Hematopoietic multipotent progenitor cell treated with erythropoietin and hydrocortisone succinate and interleukin-3 and kit ligand, for 17 days (in vitro differentiated cells): ENCODE data around the gene SLC66A2.
"Not testable (repeated sequence)": the region's sequence is repeated elsewhere in the genome, so short reads cannot be mapped to it uniquely, and the experiment has no call there.

Source experiments
- DNase-seq: peaks from one replicate; pipeline ENCODE4 v3.0.0-alpha.2; 2015; ENCODE audit warnings: low spot score

The SLC66A2 gene

DNA sequence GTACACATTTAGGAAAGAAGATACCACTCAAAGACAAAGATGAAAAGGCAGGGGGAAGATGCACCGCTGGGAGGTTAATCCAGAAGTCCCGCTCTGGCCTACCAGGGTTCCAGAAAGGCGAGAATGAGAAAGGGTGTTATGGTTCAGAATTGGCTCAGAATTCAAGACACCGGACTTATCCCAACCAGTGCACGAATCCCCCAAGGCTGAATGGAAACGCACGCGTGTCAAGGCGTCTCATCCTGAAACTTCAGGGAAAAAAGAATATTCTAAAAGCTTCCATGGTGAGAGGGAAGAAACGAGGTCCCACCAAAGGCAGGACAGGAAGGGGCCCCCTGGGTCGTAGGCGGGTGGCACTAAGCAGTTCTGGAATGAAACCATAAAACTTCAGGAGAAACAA lies 71.9 kb downstream of the SLC66A2 start:
- no peak for DNase-seq

DNA sequence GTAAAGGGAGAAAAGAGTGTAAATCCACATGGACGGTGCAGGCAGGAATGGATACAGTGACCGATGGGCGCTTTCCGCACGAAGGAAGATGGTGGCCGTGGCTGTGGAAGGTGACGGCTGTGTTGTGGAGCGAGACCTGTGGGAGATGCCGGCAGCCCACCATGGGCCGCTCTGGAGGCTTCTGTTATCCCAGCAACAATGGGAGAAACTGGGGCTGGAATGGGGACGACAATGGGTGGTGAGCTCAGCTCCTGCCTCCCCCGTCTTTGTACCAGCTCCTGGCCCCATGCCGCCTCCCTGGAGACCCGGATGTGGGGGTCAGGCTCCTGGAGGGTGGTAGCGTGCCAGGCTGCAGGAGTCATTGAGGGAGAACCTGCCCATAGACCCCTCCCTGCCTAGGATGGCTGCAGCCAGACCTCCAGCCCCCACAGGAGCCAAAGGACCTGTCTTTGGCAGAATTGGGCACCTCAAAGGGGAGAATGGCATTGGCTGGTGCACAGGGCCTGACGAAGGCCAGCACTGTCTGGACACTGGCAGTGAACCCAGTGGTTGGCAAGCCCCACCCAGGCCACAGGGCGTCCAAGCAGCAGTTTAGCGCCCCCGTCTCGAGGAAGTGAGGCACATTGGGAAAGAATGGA lies 72.6 kb downstream of the SLC66A2 start:
- DNase-seq: no peak

DNA sequence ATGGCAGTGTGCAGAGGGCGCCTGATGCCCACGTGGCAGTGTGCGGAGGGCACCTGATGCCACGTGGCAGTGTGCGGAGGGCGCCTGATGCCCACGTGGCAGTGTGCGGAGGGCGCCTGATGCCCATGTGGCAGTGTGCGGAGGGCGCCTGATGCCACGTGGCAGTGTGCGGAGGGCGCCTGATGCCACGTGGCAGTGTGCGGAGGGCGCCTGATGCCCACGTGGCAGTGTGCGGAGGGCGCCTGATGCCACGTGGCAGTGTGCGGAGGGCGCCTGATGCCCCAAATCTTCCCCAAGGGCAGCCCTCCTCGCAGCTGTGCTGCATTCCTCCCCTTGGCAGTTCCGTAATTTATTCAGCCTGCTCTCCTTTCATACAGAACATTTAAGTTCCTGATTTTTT lies 73.2 kb downstream of the SLC66A2 start:
- DNase-seq: not testable (repeated sequence)

DNA sequence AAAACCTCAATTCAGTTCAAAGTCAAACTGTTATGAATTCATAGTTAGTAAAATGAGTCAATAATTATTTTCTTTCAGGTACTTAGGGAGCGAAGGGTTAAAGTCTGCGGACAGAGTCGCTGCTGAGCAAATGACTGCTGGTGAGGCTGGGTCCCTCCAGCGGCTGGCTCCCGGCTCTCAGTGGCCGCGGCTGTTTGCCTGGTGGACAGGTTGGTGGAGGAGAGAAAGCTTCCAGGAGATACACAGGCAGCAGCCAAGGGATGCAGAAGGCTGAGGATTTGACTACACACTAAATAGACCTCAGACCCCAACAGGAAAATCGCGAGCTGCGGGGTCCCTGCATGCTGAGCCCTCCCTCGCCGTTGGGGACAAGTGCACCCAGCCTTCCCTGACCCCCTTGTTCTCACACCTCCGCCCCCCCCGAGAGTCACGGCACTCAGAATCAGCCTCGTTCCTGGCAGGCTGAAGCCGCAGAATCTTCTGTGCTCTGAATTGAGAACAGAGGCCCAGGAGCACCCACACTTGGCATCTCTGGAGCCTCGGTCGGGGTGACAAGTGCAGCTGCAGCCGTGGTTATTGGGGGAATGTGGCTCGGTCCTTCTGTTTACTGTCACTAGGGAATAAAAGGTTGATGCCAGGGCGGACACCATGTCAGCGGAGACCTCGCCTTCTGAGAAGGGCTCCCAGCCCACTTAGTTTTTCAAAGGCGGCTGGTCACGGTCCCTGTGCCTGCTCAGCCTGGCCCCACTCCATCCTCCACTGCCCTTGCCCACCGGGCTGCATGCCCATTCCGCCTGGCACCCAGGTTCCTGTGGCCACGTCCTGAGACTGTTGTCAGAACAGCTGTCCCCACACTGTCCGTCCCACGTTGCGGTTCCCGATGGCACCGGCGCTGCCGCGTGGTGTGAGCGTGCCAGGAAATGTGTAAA lies 74.0 kb downstream of the SLC66A2 start:
- DNase-seq: no peak

DNA sequence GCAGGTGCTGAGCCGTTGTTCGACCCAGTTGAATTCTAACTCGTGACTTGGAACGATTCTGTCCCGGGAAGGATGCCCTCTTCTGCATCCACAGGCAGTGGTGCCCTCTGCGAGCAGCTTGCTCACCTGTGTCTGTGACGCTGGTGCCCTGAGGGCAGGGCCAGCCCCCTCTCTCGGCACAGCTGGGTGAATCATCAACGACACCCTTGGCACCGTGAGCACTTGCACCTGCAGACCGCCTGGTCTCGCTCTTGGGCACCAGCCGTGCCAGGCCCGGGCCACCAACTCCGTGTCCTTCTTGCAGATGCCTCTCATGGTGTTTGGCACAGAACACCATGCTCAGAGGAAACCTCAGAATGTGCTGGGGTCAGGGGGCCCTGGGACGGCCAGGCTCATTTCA lies 75.0 kb downstream of the SLC66A2 start:
- no peak for DNase-seq

DNA sequence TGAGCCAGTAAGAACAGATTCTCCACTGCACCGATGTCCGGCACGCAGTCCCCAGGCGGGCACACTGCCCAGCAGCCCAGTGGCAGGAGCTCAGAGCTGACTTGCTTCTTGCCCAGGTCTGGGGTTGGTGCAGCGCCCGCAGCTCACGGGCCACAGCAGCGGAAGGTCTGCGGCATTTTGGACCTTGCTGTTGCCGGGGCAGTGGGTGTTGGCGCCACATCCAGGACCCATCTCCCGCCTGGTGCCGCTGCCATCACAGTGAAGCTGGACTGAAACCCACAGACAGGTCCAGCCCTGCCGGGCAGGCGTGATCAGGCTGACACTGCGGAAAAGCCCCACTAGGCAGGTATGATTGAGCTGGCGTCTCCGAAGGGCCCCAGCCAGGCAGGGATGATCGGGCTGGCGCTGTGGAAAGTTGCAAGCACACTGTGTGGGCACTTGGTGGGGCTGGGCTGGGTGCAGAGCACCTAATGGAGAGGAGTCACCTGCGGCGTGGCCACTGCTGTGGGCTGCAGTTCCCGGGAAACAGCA lies 75.5 kb downstream of the SLC66A2 start:
- no peak for DNase-seq

DNA sequence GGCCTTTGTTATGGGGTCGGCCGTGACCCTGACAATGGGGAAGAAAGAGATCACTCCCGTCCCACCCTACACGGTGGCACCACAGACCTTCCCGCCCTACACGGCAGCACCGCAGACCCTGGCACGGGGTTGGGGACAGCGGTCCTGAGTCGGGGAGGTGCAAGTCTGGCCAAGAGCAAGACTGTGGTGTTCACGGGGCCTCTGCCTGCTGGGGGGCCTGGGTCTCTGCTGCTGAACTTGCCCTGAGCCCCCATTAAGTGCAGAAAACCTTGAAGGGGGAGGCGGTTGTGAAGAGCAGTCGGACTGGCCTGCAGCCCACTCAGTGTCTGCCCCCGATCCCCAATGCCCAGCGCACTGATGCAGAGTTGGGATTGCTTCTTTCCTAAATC lies 75.9 kb downstream of the SLC66A2 start:
- no peak for DNase-seq

DNA sequence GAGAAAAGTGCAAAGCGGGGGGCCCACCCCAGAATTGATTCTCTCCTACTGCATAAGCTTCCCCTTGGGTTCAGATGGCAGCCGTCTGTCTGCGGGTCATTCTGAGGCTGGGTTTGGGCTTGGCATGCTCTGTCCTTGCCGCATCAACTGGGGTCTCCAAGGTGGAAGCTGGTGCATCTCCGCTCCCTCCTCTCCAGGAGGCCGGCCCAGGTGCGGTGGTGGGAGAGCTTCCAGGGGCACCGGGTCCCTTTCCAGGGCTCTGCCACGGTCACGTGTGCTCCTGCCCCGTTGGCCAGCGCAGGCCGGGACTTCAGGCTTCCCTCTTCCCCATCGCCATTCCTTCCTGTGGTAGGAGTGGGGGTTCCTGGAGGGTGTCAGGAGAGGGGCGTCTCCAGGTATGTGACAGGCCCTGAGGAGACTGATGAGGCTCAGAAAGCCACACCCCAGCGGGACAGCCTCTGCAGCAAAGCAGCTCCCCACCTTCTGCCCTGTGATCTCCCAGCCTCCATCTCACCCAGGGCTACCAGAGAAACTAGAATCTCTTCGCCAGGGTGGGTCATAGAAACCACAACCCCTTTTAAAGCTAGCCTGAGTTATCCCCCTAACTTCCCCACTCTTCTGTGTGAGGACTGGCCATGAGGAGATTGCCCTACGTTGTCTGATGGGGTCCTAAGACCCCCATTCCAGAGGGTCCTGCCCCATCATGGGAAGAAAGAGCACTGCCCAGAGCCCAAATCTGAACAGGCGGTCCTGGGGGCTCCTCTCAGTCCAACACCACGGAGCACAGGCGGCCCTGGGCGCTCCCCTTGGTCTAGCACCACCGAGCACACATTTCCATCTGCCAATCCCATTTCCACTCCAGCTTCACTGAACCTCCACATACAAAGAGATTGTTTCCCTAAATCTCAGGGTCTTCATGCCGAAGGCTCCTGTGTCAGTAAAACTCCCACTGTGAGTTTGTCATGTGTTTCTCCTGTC lies 76.6 kb downstream of the SLC66A2 start:
- no peak for DNase-seq

DNA sequence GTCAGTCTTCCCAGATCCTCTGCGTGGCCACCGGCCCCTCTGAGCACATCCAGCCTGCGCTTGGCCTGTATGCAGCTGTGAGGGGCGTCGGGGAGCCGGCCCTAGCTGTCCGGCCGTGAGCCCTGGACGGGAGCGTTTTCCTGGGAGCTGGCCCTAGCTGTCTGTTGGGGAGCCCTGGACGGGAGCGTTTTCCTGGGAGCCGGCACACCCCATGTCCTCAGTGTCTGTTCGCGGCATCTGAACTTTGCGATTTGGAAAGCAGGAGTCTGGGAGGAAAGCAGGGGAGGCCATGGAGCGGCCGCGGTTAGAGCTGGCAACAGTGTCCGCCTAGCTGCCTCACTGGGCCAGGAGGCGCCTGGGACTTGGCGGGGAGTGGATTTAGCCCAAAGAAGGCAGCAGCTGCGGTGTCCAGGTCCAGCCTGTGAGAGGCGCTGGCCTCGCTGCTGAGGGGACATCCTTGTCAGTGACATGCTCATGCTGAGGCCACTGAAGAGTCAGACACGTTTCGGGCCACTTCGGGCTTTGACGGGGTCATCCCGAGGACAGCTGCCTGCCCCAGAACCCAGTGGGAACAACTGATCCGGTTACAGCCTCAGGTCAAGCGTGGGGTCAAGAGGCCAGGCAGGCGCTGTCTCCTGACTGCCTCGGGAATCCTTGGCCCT lies 77.9 kb downstream of the SLC66A2 start:
- DNase-seq: no peak

DNA sequence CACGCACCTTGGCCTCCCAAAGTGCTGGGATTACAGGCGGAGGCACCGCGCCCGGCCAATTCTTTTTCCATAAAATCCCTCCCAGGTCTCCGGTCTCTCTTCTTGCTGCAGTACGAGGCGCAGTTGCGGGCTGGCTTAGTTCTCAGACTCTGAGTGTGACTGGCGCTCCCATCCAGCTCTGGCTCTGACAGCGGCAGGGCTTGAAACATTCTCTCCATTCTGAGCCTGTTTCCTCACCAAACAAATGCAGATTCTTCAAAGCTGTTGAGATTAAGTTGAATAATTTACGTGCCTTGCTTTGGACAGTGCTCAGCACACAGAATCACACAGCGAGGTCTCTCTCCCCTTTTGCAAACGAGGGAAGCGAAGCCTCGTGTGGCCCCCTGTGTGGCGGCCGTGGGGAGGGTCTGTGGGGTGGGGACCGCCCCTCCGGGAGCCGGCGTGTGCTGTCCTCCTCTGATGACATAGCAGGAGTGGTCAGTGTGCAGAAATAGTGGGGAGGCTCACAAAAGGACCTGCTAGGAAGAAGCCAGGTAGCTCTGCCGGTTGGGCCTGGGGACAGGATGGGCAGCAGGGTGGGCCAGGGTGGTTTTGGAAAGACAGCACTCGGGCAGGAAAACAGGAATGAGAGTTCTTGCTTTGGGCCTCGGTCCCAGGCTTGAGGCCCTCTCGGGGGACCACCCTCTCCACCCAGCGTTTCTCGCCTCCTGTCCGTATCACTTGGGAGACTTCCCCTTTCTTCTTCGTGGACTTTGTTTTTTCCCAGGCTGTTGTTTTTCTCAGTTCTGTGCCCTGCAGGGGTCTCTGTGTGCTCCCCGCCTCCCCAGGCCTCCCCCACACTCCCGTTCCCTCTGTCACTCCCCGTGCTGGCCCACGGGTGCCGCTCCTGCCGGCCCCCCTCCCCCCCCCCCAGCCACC lies 78.7 kb downstream of the SLC66A2 start:
- DNase-seq: no peak

DNA sequence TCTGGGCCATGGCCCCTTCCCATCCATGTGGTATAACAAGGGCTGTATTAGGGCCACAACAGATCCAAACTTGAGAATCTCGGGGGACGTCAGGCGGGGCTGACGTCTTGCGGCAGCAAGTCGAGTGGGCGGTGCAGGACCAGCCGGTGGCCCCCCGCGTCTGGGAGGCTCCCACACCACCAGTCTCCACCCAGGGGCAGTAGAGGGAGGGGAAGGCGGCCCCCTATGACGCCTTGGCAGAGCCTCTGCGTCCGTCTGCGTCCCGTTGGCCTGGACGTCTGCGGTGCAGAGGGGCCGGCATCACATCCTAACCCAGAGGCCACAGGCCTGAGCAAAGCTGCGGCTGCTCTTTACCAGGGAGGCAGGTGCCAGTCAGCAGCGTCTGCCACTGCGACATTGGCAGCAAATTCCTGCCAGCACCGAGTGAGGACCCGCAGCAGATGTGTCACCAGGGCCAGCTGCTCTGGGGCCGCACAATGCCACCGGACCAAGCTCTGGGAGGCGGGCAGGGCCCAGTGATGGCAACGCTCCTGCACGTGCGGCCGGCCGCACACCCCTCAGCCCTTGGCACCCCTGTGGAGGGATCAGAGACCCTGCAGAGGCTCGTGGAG lies 79.9 kb downstream of the SLC66A2 start:
- no peak for DNase-seq

DNA sequence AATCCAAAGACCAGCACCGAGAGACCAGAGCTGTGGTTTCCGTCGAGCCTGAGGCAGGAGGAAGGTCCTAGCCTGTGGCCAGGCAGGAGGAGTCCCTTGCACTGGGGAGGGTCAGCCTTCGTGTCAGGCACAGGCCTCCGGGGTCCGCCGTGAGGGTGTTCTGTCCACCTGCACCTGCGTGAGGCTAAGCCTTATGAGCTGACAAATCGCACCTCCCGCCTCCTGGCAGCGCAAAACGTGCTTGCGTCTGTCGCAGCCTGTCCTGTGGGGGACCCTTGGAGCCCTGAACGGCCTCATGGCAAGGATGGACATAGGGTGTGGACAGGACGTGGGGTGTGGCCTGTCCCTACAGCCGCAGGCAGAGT lies 80.4 kb downstream of the SLC66A2 start:
- DNase-seq: no peak

DNA sequence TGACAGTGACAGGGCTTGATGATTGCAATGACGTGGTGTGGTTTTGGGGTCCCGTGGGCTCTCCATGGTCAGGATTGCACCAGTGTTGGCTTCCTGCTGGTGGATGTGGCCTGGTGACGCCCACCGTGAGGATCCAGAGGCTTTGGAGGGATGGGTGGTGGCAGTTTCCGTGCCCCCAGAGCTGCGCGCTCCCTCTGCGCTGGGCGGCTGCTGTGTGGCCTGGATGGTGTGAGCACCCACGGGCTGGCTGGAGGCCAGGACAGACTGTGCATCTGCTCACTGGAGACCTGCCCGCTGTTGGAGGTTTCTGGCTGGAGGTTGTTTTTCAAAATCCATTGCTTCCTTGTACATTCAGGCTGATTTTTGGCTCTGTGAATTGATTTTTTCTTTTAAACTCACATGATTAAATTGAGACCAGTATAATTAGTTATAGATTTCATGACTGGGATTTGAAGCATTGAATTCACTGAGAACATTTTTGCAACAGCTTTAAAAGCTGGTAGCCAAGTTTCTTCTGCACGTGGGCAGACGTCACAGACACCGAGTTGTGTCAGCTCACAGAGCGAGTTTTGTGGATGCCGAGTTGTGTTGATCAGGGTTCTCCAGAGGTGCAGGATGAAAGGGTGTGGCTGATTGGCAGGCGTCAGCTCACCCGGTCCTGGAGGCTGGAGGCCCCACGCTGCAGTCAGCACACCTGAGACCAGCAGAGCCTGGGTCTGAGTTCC lies 81.0 kb downstream of the SLC66A2 start:
- no peak for DNase-seq

DNA sequence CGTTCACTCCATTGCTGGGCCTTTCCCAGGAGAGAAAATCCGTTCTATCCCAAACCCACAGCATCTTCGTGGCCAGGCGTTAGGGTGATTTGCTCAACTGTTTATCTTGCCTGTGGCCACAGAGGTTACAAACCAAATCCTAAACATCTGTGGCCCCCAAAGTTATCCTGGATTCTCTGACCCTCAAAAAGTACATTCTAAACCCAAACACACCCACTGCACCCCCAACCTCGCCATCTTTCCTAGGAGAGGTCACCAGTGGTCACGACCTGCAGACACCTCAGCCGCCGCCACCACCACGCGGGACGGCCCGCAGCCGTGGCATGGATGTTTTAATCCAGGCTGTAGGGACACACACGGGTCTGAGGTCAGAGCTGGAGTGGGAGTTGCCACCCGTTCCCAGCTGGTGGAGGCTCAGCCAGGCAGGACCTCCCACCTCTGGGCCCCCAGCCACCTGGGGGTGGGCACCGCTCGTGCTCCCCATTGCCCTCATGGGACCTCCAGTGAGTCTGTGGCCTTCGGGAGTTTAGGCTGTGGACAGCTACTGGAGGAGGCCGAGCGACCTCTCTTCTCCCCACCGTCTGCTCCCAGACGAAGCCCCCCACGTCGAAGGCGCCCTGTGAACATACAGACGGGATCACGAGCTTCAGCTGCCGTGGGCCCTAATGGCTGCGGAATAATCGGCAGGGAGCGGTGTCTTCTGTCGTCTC lies 81.7 kb downstream of the SLC66A2 start:
- no peak for DNase-seq

DNA sequence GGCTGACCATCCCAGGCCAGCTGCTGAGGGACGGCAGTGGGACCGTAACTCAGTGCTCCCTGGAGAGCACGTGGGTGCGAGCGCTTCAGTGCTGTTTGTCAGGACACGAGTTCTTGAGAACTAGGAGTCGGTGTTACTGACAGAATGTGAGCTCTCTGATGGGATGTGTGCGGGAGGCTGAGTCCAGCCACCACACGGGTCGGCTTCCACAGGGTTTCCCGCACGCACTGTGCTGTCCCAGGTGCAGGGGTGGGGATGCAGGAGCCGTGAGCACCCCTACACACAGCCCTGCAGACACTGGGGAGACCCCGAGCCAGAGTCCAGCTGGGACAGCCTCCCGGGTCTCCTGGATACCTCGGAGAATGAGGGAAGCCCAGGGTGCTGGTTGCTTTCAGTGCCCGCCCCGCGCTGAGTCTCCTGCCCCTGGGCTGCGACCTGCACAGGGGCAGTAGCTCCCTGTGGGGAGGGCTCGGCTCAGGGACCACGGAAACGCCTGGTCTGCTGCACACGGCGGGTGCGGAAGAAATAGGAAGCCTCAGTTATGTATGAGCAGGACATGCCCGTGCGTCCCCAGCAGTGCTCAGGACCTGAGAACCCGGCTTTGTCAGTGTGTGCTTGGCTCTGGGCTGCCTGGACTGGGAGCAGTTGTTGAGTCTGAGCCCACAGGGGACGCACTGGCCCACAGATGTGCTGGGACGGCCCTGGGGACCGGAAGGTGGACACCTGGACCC lies 82.5 kb downstream of the SLC66A2 start:
- no peak for DNase-seq

DNA sequence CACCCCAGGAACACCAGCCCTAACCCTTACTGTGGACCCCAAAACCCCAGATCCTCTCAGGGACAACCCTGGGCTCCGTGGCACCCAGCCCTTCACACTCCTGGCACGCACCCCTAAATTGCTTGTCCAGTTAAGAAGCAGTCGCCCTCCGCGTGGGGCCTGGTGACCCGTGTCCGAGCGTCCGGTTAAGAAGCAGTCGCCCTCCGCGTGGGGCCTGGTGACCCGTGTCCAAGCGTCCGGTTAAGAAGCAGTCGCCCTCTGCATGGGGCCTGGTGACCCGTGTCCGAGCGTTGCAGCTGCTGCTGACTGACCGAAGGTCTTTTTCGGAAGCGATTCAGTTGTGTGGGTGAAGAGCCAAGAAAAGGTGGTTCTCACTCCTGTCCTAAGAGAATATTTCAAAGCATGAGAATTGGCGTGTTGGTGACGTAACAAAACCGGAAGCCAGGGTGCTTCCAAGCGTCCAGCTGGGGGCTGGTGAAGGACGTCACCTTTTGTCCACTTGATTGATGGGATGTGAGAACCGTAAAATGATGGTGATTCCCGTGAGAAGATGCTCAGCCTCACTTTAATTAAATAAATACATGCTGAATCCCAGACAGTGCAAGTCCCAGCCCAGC lies 83.2 kb downstream of the SLC66A2 start:
- DNase-seq: no peak

DNA sequence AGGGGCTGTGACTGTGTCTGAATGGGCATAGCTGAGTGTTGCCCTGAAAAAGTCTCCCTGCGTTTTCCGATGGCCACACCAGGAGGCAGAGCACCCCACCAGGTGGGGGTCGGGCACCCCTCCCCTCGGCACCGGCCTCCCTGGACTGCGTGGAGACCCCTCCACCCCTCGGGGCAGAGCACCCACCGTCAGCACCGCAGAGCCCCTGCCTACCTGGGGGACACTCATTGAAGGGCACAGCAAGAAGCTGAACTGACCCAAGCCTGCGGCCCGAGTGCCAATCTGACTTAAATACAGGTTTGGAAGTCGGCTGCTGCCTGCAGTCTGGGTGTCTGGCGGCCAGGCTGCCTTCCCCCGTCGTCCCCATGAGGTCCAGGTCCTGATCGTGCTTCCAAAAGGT lies 83.8 kb downstream of the SLC66A2 start:
- DNase-seq: no peak
